ENCODE results near the gene PURA.
A peak's percentile ranks its signal among the peaks of the same experiment; 100 is the strongest.

The PURA gene

DNA sequence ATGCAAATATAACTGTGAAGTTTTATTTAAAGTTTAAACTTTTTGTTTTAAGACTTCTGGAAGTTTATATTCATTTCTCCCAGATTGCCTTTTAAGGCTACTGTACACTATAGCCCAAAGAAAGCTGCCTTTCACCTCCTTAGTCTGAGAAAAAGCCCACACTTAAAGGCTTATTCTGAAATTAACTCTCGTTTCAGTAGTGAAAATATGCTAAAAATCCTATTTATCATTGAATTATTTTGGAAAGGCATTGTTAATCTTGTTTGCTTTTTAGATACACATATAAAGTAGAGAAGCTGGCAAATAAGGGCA, 3.3 kb upstream of the PURA start:
- DNase-seq, result no peak

DNA sequence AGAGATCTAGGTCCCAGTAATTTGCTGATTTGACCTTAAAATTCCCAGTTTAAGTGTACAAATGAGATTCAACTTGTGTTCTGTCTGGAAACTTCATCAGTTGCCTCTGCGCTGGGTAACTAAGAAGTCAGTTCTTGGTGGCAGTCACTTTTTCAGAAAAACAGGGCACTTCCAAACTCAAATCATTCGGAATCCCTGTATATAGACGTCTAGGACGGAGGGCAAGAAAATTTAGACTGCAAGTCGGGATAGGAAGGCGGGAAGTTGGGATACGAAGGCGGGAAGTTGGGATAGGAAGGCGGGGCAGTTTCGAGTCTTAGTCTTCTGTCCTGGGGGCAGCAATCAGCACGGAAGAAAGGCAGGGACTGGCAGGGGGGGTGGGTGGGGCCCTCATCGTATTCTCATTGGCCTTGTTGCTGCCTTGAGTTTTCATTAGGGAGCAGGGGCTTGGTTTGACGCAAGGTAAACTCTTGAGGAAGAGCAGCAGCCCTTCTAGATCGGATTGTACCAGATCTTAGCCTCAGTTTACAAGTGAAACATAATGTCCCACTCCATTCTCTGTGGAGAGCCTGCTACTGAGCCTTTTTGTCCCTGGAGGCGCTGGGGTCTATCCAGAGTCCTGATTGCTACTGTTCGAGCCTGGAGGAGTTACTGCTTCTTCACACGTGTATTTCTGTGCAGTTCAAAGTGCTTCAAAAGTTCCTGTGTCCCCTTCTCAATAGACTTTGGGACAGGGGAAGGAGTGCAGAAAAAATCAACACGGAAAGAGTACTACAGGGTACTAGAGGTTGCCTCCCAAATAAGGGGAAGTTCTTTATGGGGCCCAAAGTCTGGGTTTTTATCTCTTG, 2.7 kb upstream of the PURA start:
- DNase-seq, result no peak

DNA sequence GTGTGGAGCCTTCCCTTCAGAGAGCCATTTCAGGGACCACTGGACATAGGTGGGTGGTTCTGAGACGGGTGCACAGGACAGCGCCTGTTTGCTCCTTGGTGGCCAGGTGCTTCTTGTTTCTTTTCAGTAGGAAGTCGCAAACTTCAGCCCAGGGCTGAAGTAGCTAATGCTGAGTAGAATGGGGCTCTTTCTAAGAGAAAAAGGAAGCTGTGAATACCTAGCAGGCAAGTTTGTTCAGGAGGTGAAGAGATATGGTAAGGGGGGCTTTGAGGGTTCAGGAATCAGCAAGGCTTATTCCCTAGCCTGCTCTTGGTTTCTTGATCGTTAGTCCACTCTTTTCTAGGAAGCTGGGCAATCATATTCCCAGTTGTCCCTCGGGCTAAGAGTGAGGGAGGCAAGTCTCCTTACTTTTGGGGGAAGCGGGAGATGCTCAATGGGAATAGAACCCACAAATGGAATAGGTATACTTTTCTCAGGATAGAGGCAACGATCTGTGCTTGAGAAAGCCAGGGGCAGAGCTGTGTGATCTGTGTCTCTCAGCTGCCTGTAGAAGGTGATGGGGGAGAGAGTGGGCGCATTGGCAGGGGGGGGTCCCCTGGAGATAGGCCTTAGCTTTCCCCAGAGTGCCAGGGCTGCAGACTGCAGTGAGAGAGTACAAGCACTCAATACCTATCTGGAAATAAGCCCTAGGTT, 1.9 kb upstream of the PURA start:
- DNase-seq, result no peak

GRCh38 chr5:140112685-140113179, 1.2 kb upstream of the PURA start:
- DNase-seq, result no peak

DNA sequence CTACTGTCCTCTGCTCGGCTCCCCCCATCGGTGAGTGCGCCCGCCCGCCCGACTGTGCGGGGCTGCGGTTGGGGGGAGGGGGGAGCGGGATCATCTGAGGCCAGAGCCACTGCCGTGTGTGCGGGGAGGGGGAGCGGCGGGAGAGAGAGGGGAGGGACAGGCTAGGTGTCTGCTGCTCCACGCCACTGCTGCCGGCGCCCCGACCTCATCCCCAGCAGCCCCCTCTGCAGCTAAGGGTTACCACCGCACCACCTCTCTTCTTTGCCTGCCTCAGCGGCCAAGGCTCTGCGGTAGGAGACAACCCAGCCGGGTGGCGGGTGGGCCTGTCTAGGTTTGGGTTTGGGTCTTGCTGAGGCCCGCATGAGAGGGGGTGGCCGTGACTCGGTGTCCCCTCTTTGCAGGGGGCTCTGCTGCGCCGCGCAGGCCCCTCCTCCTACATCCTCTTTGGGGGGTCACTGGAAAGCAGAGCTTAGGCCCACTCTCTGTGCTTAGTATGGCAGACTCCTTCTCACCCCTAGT, 670 bp upstream of the PURA start:
- DNase-seq, result no peak

GRCh38 chr5:140114341-140115185, 654 bp downstream of the PURA start:
- peak; percentile 24 to 30 for DNase-seq

DNA sequence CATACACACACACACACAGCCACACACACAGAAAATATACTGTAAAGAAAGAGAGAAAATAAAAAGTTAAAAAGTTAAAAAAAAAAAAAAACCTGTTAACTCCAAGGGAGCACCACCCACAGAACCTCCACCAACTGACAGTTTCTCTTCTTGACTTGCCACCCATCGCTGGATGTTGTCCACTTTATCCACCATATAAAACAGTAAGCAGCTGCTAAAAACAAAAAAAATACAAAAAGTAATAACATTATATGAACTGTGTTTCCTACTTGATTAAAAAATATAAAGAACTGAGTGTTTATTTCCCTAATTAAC, 1.2 kb downstream of the PURA start:
- no peak for DNase-seq

- no peak for DNase-seq
Observed at GRCh38 chr5:140116716-140117115, 2.8 kb downstream of the PURA start.

DNA sequence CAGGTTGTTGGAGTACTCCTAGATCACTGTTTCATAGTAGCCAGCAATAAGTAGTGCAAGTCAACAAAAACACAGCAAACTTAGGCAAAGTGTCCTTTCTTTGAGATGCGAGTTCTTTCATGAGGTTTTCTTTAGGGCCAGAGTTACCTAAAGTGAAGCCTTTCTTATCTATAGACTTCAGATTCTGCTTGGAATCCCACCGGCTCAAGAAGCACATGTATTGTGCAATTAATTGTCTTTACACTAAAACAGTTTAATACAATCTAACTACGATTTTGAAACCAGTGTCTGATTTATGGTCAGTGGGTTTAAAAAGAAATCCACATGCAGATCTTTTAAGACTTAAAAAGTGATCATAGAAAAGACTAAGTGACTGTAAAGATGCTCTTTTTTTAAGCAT, 3.6 kb downstream of the PURA start:
- no peak for DNase-seq

- no peak for DNase-seq
Observed at GRCh38 chr5:140118302-140118936, 4.5 kb downstream of the PURA start.

- DNase-seq, result no peak
Observed at GRCh38 chr5:140125637-140126036, 11.7 kb downstream of the PURA start, which contains the start of gene IGIP. TSS of gene IGIP (plus strand) at chr5:140125937. CDS start at chr5:140128477, 2,540 bp downstream.

GRCh38 chr5:140126315-140127012, 12.6 kb downstream of the PURA start:
- DNase-seq, result no peak

- no peak for DNase-seq
Observed at GRCh38 chr5:140128376-140128775, 14.5 kb downstream of the PURA start.

DNA sequence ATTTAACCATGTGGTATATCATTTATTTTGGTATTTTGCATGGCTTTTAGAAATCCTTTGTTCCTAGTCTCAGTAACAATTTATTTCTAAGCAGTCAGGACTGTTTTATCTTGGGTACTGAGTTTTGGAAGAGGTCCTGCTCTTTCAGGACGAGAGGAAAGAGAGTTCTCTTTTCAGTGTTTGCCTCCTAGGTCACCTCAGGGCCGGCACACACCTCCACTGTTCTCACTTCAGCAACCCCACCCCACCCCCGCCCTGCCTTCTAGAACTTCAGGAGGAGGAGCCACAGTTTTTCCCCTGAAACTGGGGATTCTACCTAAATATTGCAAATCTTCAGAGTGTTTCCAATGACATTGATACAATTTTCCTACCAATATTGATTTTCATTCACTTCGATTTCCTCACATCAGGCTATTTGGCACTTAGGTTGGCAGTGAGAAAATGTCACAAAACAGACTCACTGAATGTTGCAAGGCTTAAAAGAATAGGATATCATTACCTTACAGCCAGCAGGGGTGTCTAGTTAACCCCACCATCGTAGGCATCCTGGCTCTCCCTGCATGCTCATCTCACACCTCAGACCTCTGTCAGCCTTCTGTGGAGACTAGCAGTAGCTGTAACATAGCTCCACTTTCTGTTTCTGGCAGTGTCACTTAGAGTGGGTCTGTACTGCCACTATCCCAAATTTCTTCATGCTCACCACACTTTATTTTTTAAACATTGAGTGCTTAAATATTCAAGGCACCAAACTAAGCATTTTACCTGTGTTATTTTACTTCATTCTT, 17.2 kb downstream of the PURA start:
- no peak for DNase-seq

DNA sequence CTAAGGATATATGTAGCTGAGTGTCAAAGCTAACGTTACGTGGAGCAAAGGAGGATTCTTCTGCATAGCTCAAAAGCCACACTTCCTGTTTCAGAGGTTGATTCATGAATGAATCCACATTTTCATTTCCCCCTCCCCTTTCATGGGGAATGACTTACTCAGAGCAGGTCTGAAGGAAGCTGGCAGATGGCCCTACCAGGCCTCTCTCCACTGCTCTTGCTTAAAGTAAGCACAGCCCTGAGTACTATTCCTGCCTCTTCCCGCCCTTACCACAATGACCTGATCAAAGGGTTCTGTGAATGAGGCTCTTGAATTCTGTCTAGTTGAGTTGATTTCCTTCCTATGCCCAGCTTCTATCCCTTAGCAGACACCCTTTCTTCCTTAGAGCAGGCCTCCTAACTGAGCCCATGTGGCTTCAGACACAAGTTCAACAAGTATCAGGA, 18.1 kb downstream of the PURA start:
- DNase-seq, result no peak

- DNase-seq, result no peak
Observed at GRCh38 chr5:140133514-140134167, 19.7 kb downstream of the PURA start.

- no peak for DNase-seq
Observed at GRCh38 chr5:140134277-140134935, 20.5 kb downstream of the PURA start.

DNA sequence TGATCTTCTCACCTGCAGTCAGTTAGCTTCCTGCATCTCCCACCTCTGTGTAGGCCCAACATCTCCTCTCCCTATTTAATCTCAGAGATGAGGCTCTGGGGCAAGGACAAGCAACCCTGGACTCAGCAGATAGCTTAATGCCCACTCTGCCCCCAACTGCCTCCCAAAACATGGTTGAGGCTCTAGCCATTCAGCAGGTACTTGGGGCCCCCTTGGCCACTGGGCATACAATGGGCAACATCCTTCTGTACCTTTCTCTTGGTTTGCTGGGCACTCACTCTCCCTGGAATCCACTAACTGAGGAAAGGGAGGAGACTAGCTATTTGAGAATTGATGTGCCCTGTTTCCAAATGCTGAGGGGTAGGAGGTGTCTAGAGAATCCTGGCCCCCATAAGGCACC, 21.2 kb downstream of the PURA start:
- DNase-seq, result no peak

DNA sequence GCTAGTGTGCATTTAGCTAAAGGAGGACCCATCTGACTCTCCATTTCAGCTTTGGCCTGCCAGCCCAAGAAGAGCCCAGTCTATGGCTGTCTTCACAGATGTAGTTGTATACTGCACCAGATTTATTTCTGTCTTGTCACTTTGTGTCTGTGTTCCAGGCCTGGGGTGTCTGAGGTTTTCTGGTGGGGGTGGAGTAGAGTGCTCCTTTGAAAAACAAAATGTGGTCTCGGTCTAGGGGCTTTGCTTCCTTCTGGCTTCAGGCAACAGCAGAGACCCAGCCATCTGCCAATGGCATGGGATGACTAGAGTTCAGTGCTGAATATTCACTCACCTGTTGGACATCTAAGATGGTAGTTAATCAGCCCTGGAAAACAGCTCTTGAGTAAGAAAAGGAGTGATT, 22.7 kb downstream of the PURA start:
- no peak for DNase-seq

DNA sequence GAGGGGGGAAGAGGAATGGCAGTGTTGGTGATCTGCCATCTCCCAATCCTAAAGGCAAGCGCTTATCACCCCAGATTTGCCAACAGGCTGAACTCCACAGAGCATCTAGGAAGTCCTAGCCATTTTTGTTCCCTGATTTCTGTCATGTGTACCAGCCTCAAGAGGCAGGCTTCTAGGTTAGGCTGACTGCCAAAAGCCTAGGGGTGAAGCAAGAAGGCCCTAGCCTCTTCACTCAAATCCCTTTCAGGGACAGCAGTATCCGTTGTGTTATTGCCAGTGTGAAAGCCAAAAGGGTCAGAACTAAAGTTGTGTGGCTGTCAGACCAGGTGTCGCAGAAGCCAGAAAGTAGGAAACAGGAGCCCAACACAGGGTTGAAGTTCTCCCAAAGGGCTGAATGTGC, 26.5 kb downstream of the PURA start:
- no peak for DNase-seq

All from stimulated activated CD4-positive, alpha-beta T cell treated with anti-CD3 and anti-CD28 coated beads, Interleukin-2, amount 100 ng/mL, for 48 hours (primary cell).